ENCODE results near the gene FAM229A.

- TF ChIP-seq POLR2A (IDR thresholded peaks at IDR 0.05; ENCODE audit: low read length) (no peak), GATA1 (IDR thresholded peaks at IDR 0.05; ENCODE audit: low read depth, low read length) (no peak)
These were observed 24.5 kb upstream of the FAM229A start for GRCh38 chr1:32386676-32387392.
